NT2/D1 (cell line): ENCODE data around the gene FIBCD1.

Experiments used
- DNase-seq: peaks from one replicate; pipeline ENCODE4 v3.0.0-alpha.2; 2011; ENCODE audit warnings: low read depth, low spot score
- H3K27me3 ChIP-seq: 2 replicates; pipeline ENCODE4 v1.6.0; 2011; ENCODE audit warnings: mild to moderate bottlenecking; ENCODE audit not compliant: insufficient read length, insufficient read depth
- H3K36me3 ChIP-seq: 2 replicates; pipeline ENCODE4 v1.6.1; 2011; ENCODE audit warnings: mild to moderate bottlenecking, low read length, mixed read lengths; ENCODE audit not compliant: insufficient read depth, insufficient read length
- H3K4me1 ChIP-seq: 2 replicates; pipeline ENCODE4 v1.5.1; 2011; ENCODE audit not compliant: insufficient read depth, insufficient read length
- H3K4me3 ChIP-seq: 2 replicates; pipeline ENCODE4 v1.5.1; 2011; ENCODE audit warnings: low read depth; ENCODE audit not compliant: insufficient read length
- H3K9ac ChIP-seq: 2 replicates; pipeline ENCODE4 v1.6.0; 2011; ENCODE audit warnings: low read depth; ENCODE audit not compliant: insufficient read length
- H3K9me3 ChIP-seq: 2 replicates; pipeline ENCODE4 v1.5.1; 2011; ENCODE audit warnings: mild to moderate bottlenecking, low read length; ENCODE audit not compliant: insufficient read depth
- SUZ12 ChIP-seq: IDR thresholded peaks from 2 replicates; pipeline ENCODE4 v1.6.1; 2011; ENCODE audit not compliant: insufficient read length, insufficient read depth; ENCODE audit errors: extremely low read depth
- YY1 ChIP-seq: IDR thresholded peaks from 2 replicates; pipeline ENCODE4 v1.6.1; 2011; ENCODE audit not compliant: insufficient read length, insufficient read depth
- ZNF274 ChIP-seq: IDR thresholded peaks from 2 replicates; pipeline ENCODE4 v1.6.1; 2011; ENCODE audit warnings: mild to moderate bottlenecking, low read depth, low read length

Gene FIBCD1

GRCh38 chr9:130862747-130863146 lies 76.3 kb downstream of the FIBCD1 start:
- Histone ChIP-seq H3K4me3 (no peak overlapping the region), H3K4me1 (peaks cover 8% of the 10 kb centered on the region), H3K27me3 (no peaks in the 10 kb centered on the region), H3K9me3 (no peaks in the 10 kb centered on the region), H3K36me3 (peaks cover 88% of the 10 kb centered on the region), H3K9ac (peak overlapping the region; percentile 5)
- no peak for TF ChIP-seq ZNF274
- DNase-seq, result no peak

- TF ChIP-seq SUZ12 (no peak), YY1 (no peak), ZNF274 (no peak)
- Histone ChIP-seq H3K4me1 (peaks cover 9% of the 10 kb centered on the region), H3K27me3 (no peaks in the 10 kb centered on the region), H3K4me3 (no peak overlapping the region), H3K9me3 (no peaks in the 10 kb centered on the region), H3K36me3 (peaks cover 88% of the 10 kb centered on the region), H3K9ac (no peak overlapping the region)
- no peak for DNase-seq
Observed at GRCh38 chr9:130862217-130862616, 76.8 kb downstream of the FIBCD1 start.

- Histone ChIP-seq H3K9ac (no peak overlapping the region), H3K4me1 (peaks cover 9% of the 10 kb centered on the region), H3K9me3 (no peaks in the 10 kb centered on the region), H3K36me3 (peaks cover 87% of the 10 kb centered on the region), H3K4me3 (no peak overlapping the region), H3K27me3 (no peaks in the 10 kb centered on the region)
- no peak for DNase-seq
- TF ChIP-seq YY1, result no peak
- TF ChIP-seq ZNF274, result no peak
- TF ChIP-seq SUZ12, result no peak
Observed at GRCh38 chr9:130861372-130862180, 77.5 kb downstream of the FIBCD1 start.

GRCh38 chr9:130860458-130861316 lies 78.4 kb downstream of the FIBCD1 start:
- Histone ChIP-seq H3K36me3 (peaks cover 86% of the 10 kb centered on the region), H3K27me3 (no peaks in the 10 kb centered on the region), H3K4me3 (no peak overlapping the region), H3K9ac (no peak overlapping the region), H3K9me3 (no peaks in the 10 kb centered on the region), H3K4me1 (peaks cover 9% of the 10 kb centered on the region)
- no peak for DNase-seq
- TF ChIP-seq YY1 (no peak), SUZ12 (no peak), ZNF274 (no peak)

- Histone ChIP-seq H3K9ac (no peak overlapping the region), H3K4me1 (peaks cover 9% of the 10 kb centered on the region), H3K27me3 (no peaks in the 10 kb centered on the region), H3K4me3 (no peak overlapping the region), H3K9me3 (no peaks in the 10 kb centered on the region), H3K36me3 (peaks cover 88% of the 10 kb centered on the region)
- no peak for DNase-seq
- no peak for TF ChIP-seq ZNF274
- TF ChIP-seq YY1, result no peak
- TF ChIP-seq SUZ12, result no peak
Observed at GRCh38 chr9:130858739-130859705, 80.0 kb downstream of the FIBCD1 start.

GRCh38 chr9:130857864-130858738 lies 80.9 kb downstream of the FIBCD1 start:
- Histone ChIP-seq H3K36me3 (peaks cover 85% of the 10 kb centered on the region), H3K27me3 (no peaks in the 10 kb centered on the region), H3K4me3 (no peak overlapping the region), H3K9ac (no peak overlapping the region), H3K9me3 (no peaks in the 10 kb centered on the region), H3K4me1 (peaks cover 9% of the 10 kb centered on the region)
- DNase-seq, result no peak
- no peak for TF ChIP-seq YY1
- TF ChIP-seq SUZ12, result no peak
- no peak for TF ChIP-seq ZNF274
